ENCODE data around the gene NCOA7. TPM values are rescaled to one million over a fixed set of nuclear protein-coding genes. Genes with fewer than 3 reads are reported as not detected.
"Not testable (repeated sequence)": the region's sequence is repeated elsewhere in the genome, so short reads cannot be mapped to it uniquely, and the experiment has no call there.

Gene NCOA7
- total RNA-seq, 2 donors from 2014 or later = 41.5 to 43.3 TPM

DNA sequence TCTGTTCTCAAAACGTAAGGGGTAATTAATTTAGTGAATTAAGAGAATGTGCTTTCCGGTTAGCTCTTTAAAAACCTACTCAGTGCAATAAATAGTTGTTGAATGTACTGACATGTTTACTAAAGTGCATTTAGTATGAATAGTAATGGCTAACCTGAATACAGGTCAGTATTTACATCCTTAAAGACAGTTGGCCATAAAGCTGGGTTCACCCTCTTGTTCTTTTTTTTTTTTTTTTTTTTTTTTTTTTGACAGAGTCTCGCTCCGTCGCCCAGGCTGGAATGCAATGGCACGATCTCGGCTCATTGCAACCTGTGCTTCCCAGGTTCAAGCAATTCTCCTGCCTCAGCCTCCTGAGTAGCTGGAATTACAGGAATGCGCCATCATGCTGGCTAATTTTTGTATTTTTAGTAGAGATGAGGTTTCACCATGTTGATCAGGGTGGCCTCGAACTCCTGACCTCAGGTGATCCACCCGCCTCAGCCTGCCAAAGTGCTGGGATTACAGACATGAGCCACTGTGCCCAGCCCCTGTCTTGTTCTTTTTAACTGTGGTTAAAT is 14.2 kb downstream of the NCOA7 start:
- DNase-seq (ENCODE audit: low spot score); intact Hi-C loops (cut with DNase I): not testable (repeated sequence)

DNA sequence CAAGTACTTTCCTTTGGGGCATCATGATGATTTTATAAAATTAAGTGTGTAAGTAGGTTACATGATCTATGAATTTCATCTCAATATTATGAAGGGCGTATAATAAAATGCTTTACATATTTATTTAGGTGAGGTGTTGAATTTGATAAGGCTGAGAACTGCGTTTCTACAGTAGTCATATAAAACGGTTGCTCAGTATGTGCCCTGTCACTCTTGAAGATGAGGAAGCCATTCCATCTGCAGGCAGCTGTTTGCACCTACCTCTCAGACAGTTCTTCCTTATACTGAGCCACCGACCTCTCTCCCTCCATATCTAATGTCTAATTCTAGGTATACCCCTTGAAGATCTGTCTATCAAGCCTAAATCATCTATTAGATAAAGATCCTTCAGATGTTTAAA is 16.1 kb downstream of the NCOA7 start:
- intact Hi-C loops (cut with DNase I) = no loop called here
- no peak for DNase-seq (ENCODE audit: low spot score)

DNA sequence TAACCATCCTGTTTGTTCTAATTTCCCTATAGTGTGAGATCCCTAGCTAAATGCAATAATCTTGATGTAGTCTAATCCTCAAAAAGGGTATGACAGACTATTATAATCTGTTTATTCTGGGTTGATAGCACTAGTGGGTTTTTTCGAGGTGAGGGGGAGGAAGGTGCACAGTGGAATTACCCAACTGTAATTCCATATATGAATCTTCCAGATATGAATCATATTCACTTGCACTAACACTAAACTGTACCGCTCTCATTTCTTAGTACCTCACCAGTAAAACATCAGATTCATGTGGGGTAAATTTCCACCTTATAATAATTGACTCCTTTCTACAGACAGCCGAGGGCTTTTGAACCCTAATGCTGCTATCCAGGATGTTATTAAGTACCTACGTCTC is 16.5 kb downstream of the NCOA7 start:
- intact Hi-C loops (cut with DNase I) = no loop called here
- no peak for DNase-seq (ENCODE audit: low spot score)

DNA sequence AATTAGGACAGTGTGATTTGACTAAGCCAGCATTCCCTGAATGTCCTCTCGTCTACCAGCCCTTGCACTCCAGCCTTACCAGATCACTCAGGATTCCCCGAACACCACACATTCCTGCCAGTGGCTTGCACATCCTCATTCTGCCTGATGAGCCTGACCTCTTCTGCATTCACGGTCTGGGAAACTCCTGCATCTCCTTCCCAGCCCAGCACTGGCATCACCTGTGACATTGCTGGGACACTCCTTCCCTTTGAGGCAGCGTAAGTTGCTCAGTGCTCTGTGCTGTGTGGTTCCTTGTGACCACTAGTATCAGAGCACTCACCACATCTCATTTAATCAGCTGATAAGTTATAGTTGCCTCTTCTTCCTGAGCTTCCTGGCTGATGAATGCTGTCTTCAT is 17.3 kb downstream of the NCOA7 start:
- DNase-seq (ENCODE audit: low spot score) = no peak
- intact Hi-C loops (cut with DNase I) = no loop called here

DNA sequence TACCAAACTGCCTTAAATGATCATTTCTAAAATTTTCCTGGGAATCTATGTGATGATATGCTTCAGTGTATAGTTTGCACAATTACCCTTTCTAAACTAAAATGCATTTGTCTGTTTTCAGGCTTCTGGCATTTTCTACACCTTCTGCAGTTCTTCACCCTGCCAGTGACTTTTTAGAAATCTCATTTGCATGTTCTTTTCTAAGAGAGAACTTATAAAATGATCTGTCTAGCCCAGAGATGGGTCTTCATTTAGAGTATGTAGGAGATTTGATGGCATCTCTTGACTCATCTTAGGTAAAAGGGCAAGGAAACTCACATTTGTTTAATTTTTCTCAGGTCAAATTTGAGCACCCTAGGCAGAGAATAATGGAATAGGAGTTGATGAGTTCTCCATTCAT is 17.8 kb downstream of the NCOA7 start:
- DNase-seq (ENCODE audit: low spot score) = no peak
- intact Hi-C loops (cut with DNase I) = no loop called here

DNA sequence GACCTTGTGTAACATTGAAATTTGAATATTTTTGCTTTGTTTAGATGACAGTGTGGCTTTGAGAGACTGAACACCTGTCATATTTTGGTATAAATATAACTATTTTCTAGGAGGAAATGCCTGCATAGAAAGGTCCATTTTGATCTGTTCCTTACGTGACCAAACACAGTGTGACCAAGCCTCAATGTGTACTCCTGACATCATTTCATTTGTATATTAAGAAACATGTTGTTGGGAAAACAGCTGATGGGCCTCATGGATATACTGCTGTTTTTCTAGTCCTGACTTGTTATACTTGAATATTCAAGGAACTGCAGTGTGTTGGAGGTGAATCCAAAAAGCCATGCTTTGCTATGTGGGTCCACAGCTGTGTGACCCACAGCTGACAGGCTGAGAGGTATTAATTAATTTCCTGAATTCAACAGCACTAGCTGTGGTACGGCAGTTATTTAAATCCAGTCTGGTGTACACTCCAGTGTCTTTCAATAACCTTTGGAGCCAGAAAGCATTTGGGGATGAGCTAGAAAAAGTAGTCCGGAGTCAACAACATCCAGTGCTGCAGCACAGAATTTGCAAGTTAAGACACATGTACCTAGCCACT is 18.9 kb downstream of the NCOA7 start:
- intact Hi-C loops (cut with DNase I) = no loop called here

DNA sequence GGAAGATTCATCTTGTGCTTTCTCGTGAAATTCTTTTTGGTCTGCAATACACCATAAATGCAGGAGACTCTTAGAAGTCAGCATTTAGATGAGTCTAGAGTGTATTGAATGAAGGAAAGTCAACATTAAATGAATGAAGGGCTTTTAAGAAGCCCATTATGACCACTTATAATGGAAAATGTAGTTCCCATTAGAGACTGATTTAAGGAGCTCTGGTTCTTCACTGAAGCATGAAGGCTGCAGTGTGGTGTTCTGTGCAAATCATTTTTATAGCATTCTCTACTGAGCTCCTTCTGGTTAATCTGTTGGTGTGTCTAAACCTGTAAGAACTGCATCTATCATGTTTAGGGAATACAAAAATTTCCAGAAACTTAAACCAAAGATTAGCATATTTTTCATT is 19.7 kb downstream of the NCOA7 start:
- intact Hi-C loops (cut with DNase I) = no loop called here
- DNase-seq (ENCODE audit: low spot score) = no peak

More for the DNA sequence above, 18.9 kb downstream of the NCOA7 start:
- no peak for DNase-seq (ENCODE audit: low spot score)

DNA sequence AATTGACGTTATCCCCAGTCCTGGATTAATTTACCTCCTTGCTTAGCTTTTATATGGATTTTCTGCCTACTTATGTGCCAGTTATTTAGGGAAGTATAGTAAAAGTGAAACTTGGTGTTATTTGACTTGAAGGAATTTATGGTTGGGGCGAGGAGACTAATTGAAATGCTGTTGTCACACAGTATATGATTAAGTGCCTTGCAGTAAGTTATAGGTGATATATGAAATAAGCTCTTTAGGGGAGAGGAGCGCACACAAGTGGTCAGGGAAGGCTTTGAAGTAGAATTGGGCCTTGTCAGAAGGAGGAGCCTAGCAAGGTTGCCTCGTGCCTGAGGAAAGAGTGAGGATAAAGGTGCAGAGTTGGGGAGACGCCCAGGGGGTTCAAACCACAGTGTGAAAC is 20.5 kb downstream of the NCOA7 start:
- intact Hi-C loops (cut with DNase I) = no loop called here
- no peak for DNase-seq (ENCODE audit: low spot score)

DNA sequence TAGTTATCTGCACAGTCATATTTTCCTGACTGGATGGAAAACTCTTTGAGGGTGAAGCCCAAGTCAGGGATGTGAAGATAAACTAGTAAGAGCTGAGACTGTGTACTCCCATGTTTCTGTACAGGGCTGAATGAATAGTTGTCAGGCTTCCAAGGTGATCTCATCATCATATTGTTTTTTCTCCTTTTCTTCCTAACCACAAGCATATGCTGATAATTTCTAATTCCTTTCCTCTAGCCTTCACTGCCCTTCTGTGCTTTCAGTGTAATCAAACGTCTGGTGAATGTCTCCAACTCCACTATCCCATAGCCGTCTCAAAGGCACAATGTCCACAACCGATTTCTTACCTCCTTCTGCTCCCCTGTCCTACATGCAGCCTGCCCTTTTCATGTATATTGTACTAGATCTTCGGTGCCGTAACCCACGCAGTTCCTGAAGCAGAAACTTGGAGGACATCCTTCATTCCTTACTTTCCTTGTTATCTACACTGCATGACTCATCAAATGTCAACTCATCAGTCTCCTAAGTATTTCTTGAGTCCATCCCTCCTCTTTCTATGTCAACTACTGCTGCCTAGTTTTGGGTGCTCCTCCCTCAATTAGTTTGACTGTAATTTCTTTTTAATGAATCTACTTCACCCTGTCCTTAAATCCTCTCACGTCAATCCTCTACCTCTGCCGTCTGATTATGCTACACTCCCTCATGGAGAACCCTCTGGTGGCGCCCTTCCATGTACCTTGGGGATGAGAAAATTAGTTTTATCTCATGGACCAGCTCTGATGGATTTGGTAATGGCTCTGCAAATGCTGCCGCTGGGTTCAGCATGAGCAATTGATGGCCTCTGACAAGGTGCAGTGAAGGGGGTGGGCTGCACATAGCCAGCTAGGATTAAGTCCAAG is 21.9 kb downstream of the NCOA7 start:
- intact Hi-C loops (cut with DNase I) = no loop called here

DNA sequence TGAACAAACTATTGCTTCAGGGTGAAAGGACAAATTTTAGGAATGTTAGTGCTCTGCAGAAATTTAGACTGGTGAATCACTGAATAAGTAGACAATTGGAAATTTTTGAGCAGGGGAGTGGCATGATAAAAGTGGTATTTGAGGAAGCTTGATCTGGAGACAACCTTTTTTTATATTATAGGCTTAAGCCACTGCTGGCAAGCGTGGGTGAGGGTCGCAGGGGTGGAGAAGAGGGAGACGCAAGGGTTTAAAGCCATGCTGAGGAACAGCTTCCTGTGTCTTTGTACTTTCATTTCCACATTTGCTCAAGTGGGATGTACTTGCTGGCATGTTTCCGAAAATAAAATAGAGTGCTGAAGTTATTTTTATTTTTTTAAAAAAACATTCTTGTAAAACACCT is 23.7 kb downstream of the NCOA7 start:
- intact Hi-C loops (cut with DNase I) = no loop called here
- DNase-seq (ENCODE audit: low spot score) = no peak

More for the DNA sequence above, 21.9 kb downstream of the NCOA7 start:
- no peak for DNase-seq (ENCODE audit: low spot score)

DNA sequence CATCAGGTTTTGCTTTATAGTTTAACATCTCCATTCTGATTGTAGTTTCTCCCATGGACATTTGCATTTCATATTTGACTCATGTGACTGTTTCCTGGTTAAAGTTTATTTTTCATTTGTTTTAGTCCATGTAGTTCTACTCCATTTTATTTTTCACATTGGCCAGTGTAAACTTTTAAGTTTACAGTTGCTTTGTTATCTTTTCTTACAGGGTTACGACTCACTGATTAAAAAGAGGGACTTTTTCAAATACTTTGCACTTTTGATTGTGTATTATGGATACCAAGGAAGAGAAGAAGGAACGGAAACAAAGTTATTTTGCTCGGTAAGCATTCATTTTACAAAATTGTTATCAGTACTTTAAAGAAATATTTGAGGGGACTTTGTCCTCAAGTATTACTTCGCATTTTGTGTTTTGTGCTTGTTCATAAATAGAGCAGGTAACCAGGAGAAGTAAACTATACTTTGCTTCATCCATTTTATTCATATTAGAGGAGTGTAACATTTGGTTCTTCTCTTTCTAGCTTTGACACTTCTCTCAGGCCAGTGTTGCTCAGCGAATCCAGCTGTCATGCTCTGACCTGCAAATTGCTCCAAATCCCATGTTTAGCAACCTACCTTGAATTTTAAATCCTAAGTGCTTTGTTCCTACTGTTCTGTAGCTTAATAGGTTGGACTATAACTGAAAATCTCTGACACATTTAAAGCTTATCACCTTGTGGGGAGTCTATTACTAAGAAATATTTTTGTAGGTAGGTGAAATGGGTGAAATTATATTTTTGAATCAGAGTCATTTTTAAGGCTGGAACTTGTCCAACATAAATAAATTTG is 24.5 kb downstream of the NCOA7 start:
- no peak for DNase-seq (ENCODE audit: low spot score)
- intact Hi-C loops (cut with DNase I) = no loop called here

DNA sequence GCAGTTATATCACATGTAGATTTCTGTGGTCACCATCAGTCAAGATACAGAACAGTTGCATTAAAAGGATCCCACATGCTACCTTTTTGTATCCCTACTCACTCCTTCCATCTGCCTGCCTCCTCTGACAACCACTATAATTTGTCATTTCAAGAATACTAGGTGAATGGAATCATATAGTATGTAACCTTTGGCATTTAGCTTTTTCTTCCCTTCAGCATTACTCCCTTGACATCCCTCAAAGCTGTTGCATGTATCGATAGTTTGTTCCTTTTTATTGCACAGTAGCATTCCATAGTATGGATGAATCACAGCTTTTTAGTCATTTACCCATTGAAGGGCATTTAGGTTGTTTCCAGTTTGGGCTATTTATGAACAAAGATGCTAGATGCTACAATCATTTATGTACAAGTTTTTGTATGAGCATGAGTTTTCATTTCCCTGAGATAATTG is 26.1 kb downstream of the NCOA7 start:
- no peak for DNase-seq (ENCODE audit: low spot score)
- intact Hi-C loops (cut with DNase I) = no loop called here

DNA sequence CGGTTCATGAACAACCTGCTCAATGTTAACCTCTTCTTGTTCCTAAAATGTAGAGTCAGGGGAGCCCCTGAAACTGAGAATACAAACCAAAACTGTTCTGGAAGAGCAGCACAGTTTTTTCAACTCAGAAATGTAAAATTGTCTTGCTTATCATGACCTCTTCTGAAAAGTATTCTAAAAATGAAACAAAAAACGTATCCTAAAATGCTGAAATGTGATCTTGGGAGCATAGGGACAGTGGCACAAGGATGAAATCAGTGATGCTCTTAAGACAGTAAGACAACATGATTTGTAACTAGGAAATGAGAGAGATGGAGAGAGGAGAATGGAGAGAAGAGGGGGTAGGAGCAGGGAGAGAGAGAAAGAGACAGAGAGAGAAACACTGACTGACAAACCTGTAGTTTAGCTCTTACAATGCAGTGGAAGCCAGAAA is 27.5 kb downstream of the NCOA7 start:
- intact Hi-C loops (cut with DNase I) = no loop called here
- no peak for DNase-seq (ENCODE audit: low spot score)

DNA sequence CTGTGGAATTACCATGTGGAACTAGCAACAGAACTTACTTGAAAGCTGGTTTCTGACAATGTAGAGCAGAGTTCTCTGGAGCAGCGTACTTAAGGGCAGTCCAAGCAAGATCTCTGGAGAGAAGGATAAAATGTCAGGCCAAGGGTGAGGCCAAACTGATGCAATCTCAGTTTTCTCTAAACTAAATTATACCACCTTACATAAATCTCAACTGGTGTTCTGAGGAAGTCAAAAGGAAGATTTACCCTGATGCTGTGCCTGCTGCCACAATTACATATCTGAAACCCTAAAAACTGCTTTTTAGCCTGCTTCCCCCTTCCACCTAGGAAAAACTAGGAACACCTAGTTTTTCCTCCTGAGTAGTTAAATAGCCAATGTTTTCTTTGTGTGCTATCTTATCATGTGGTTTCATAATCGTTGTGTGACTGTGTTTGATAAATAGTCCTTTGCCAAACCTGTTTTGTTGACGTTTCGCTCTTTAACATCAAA is 28.1 kb downstream of the NCOA7 start:
- intact Hi-C loops (cut with DNase I) = no loop called here
- no peak for DNase-seq (ENCODE audit: low spot score)

DNA sequence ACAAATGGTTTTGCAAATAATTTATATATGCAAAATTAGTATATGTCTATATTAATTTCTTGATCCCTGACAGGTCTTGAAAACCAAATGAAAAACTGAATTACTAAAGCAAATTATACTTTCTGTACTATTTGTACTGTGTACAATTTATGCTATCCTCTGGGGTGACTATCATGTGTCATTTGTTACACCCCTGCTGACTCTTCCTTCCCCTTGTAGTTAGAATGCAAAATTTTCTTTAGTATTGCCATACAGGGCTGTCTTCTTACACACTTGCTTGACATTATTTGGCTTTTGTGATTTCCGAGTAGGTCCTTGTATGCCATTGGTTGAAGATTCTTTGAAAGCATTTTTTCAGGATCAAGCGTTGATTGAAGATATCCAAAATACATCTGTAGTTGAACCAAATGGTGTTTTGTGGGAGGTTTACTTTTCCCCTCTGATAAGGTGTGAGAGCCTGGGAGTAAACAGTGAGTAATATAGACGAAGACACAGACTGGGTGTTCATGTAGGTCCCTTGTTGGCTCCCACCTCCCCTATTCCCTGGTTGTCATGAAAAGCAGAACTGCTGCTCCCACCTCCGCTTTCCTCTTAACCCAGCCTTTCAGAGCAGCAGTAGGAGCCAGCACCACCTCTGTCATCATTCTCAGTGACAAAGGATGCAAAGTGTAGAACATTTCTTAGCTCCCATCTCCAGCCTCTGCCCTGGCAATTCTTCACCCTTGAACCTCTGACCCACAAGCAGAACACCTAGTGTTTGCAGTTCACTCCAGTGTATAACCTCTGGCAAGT is 29.0 kb downstream of the NCOA7 start:
- no peak for DNase-seq (ENCODE audit: low spot score)
- intact Hi-C loops (cut with DNase I) = no loop called here

DNA sequence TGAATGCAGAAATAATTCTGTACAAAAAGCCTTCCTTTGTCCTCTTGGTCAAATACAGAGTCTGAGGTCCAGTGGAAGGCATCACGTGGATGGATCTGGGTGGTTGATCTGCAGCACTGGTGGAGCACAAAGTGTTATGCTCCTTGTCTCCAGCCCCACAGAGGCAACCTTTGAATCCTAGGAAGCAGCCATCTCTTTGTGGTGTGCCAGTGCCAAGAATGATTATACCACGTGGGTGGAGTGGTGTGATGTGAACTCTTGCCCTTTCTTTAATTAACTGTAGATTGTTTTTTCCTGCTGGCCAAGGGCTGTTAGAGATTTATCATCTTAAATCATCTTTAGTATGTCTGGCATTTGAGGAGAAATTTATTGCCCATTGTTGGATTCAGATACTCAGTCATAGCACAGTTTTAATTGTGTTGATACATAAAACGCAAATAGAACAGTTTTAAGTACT is 31.1 kb downstream of the NCOA7 start:
- DNase-seq (ENCODE audit: low spot score) = no peak
- intact Hi-C loops (cut with DNase I) = no loop called here

DNA sequence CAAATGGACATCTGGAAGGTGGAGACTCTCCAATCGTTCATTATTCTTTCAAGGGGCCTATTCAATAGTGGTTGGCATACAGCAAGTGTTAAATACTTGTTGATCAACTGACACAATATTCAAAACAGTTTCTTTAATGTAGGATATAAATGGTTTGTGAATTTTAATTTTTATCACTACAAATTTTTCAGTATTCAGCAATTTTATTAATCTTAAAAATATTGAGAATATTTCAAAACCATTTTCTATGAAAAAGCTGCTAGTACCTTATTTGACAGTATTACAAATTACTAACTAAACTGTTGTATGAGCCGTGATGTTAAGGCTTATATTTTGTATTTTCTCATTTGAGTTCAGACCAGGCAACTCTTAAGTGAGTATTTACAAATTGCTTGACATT is 32.4 kb downstream of the NCOA7 start:
- DNase-seq (ENCODE audit: low spot score) = no peak
- intact Hi-C loops (cut with DNase I) = no loop called here

DNA sequence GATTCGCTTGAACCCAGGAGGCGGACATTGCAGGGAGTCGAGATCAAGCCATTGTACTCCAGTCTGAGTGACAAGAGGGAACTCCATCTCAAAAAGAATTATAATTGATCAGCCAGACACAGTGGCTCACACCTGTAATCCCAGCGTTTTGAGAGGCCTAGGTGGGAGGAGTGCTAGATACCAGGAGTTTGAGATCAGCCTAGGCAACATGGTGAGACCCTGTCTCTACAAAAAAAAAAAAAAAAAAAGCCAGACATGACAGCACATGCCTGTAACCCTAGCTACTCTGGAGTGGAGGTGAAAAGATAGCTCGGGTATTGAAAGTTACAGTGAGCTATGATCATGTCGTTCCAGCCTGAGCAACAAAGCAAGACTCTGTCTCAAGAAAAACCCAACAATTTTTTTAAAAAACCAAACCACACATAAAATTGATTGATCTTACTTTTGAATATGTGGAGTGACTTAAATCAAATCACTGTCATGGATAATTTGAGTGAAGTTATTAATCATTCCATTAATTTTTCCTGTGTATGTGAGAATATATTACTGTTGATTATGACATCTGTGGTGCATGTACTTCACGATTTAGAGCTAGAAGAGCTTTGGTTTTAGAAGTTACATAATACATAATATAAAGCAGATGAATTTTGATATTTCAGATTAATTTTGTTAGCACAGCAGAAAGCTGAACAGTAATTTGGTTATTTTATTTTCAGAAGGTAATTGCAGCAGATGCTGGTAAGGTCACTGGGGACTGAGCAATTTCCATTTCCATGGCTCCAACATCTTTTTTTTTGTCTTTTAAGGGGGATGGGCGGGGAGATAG is 34.4 kb downstream of the NCOA7 start:
- intact Hi-C loops (cut with DNase I) = no loop called here
- no peak for DNase-seq (ENCODE audit: low spot score)
